ENCODE data around the gene WNT9A.
"Not testable (repeated sequence)": the region's sequence is repeated elsewhere in the genome, so short reads cannot be mapped to it uniquely, and the experiment has no call there.

Gene WNT9A, protein sequence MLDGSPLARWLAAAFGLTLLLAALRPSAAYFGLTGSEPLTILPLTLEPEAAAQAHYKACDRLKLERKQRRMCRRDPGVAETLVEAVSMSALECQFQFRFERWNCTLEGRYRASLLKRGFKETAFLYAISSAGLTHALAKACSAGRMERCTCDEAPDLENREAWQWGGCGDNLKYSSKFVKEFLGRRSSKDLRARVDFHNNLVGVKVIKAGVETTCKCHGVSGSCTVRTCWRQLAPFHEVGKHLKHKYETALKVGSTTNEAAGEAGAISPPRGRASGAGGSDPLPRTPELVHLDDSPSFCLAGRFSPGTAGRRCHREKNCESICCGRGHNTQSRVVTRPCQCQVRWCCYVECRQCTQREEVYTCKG

DNA sequence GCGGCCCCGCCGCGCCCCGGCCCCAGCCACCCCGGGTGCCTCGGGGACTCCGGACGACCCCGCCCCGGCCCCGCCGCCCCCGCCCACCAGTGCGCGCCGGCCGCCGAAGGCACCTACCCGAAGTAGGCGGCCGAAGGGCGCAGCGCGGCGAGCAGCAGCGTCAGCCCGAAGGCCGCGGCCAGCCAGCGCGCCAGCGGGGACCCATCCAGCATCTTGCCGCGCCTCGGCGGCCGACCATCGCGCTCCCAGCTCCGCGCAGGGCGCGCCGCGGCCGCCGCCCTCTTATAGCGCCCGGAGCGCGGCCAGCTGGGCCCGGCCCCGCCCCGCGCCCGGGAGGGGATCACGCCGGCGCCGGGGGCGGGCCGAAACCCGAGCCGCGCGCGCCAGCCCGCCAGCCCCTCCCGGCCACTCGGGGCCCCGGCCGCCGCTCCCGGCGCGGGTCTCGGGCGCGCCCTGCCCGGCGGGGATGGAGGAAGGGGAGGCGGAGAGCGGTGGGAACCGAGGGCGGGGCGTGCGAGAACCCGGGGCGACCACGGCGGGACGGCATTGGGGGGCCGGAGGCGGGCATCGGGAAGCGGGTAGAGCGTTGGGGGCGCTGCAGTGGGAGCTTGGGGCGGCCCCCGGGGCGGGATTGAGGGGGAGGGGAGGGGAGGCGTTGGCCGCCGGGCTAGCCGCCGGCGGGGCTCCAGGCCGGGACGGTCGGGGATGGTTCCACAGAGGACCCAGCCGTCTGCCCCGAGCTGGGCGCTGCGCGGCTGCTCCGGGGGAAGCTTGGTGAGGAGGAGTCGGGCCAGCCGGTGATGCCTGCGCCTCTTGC is at the start of gene WNT9A:
WNT9A (minus strand) TSS at position 257 of the 817 bp plus-strand sequence; CDS start at position 212, 45 bp downstream.
- no peak for DNase-seq (ENCODE audit: low read depth)

DNA sequence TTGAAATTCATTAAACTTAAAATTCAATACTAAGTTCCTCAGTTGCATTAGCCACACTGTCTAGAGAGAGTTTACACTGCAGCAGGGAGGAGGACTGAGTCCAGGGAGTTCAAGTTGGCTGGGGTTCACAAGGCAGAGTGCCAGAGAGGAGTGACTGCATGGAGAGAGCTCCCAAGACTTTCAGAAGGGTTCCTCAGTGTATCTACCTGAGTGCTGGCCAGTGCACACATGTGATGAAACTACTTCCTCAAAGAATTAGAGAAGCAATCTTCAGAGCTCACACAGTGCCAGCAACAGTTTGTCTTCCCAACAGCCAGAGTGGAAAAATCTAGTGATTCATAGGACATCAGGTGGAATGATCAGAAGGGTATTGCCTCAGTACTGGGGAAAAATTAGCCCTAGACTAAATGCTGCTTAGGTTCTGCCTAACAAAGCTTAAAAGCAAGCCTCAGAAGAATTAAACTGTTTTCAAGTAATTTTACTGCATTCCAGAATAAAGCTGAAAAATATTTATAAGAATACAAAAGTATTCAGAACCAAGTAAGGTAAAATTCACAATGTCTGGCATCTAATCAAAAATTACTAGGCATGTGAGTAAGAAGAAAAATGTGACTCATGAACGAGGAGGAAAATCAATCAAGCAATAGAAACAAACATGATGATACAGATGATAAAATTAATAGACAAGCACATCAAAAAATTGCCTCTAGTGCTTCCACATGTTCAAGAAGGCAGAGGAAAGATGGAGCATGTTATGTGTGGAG is 48.6 kb upstream of the WNT9A start:
- DNase-seq (ENCODE audit: low read depth): no peak

DNA sequence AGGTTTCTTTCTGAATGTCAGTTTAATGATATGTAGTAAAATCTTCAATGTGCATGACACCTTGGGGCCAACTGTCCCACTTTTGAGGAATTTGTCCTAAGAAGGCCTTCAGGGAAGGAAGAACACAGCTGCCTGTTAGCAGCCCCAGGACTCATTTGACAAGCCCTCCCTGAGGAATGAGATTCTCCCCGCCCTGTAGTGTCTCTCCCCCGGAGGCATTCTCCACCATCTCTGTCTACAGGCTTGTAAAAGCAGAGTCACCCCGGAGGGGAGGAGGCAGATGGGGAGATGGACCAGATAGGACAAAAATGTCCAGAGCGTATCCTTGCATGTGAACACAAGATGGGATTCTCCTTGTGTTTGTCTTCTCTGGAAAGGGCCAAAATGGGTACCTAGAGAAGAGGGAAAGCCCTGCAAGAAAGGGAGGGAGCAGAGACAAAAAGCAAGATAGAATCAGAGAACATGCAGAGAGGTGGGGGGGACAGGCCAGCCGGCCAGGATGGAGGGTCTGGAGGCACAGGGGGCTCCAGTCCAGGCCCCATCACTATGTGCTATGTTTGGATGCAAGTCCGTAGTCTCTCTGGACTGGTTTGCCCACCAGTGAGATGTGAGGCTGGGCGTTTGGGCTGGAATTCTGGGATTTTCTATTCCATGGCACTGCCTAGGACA is 47.0 kb upstream of the WNT9A start:
- DNase-seq (ENCODE audit: low read depth): no peak

DNA sequence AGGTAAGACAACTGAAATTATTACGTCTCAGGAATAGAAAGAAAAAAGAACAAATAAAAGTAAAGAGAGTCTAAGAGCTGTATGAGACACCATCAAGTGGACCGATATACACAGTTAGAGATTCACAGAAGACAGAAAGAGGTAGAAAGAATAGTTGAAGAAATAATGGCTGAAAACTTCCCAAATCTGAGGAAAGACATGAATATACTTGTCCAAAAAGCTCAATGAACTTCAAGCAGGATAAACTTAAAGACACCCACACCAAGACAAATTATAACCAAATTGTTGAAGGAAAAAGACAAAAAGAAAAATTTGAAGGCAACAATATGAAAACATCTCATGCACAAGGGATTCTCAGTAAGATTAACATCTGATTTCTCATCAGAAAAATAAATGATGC is 39.4 kb upstream of the WNT9A start:
- no peak for DNase-seq (ENCODE audit: low read depth)

DNA sequence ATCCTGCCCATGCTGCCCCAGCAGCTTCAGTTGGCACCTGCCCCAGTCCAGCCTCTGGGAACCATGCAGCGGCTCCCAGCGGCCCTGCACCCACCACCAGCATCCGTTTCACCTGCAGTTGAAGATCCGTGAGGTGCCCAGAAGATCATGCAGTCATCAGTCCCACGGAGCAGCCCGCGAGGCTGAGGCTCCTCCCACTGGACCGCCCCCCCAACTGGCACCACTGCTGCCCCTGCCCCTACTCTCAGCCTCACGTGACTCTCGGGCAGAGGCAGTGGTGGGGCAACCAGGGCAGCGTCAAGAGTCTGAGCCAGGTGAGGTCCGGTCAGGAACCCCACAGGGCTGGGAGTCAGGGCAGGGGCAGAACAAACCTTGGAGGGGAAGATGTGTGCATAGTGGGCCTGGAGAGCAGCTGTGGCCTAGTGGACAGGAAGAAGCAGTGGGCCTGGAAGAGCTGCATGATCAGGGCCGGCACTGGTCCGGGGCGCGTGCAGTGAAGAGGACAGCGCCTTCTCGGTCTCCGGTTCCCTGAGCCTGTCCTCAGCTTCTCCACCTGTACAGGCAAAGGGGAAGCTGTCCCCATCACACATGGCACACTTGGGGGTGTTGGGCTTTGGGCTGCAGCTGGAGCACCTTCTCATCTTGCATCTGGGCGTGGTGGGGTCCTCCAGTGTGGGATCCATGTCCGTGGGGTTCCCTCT is 28.0 kb upstream of the WNT9A start:
- not testable (repeated sequence) for DNase-seq (ENCODE audit: low read depth)

DNA sequence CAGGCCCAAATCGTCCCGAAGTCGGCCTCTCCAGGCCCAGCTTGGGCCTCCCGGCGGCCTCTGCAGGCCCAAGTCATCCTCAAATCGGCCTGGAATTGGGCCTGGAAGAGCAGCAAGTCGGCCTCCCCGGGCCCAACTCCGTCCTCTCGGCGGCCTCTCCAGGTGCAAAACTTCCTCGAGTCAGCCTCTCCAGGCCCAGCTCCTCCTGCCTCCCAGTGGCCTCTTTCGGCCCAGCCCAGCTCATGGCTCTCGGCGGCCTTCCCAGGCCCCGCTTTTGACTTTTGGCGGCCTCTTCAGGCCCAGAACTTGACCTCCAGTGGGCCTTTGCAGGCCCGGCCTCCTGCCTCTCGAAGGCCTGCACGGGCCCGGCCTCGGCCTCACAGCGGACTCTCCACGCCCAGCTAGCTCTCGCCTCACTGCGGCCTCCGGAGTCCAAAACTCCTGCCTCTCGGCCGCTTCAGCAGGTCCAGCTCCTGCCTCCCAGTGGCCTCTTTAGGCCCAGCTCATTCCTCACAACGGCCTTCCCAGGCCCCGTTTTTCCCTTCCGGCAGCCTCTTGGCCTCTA is 26.1 kb upstream of the WNT9A start:
- not testable (repeated sequence) for DNase-seq (ENCODE audit: low read depth)

DNA sequence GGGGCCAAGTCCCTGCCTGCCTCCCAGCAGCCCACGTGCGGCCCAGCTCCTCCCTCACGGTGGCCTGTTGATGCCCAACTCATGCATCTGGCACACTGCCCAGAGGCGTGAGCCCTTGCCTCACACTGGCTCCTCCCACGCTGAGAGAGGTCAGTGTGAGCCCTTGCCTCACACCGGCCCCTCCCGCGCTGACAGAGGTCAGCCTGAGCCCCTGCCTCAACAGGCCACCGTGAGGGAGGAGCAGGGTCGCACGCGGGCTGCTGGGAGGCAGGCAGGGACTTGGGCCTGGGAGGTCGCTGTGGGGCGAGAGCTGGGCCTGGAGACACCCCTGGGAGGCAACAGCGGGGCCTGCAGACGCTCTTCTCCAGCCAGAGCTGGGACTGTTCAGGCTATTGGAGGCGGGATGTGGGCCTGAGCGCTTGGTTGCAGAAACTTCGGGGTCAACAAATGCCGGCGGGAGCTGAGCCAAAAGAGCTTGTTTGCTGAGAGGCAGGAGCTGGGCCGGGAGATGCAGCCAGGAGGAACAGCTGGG is 25.2 kb upstream of the WNT9A start:
- DNase-seq (ENCODE audit: low read depth): not testable (repeated sequence)

DNA sequence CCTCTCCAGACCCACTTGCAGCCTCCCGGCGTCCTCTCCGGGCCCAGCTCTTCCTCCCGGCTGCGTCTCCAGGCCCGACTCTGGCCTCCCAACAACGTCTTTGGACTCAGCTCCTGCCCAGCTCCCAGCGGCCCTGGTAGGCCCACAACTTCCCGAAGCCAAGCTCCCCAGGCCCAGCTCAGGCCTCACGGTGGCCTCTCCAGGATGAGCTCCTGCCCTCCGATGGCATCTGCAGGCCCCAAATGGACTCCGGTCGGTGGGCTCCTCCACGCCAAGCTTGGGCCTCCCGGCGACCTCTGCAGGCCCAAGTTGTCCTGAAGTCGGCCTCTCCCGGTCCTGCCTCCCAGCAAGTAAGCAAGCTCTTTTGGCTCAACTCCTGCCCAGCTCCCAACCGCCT is 24.5 kb upstream of the WNT9A start:
- DNase-seq (ENCODE audit: low read depth): not testable (repeated sequence)

DNA sequence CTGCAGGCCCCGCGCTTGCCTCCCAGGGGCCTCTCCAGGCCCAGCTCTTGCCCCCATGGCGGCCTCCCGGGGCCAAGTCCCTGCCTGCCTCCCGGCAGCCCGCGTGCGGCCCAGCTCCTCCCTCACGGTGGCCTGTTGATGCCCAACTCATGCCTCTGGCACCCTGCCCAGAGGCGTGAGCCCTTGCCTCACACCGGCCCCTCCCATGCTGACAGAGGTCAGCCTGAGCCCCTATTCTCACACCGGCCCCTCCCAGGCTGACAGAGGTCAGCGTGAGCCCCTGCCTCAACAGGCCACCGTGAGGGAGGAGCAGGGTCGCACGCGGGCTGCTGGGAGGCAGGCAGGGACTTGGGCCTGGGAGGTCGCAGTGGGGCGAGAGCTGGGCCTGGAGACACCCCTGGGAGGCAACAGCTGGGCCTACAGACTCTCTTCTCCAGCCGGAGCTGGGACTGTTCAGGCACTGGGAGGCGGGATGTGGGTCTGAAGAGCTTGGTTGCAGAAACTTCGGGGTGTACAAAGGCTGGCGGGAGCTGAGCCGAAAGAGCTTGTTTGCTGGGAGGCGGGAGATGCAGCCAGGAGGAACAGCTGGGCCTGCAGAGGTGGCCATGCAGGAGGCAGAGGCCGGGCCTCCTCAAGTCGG is 24.0 kb upstream of the WNT9A start:
- not testable (repeated sequence) for DNase-seq (ENCODE audit: low read depth)

DNA sequence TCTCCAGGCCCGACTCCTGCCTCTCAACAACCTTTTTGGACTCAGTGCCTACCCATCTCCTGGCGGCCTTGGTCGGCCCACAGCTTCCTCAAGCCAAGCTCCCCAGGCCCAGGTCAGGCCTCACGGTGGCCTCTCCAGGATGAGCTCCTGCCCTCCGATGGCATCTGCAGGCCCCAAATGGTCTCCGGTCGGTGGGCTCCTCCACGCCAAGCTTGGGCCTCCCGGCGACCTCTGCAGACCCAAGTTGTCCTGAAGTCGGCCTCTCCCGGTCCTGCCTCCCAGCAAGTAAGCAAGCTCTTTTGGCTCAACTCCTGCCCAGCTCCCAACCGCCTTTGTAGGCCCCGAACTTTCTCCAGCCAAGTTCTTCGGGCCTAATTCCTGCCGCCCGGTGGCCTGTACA is 23.5 kb upstream of the WNT9A start:
- not testable (repeated sequence) for DNase-seq (ENCODE audit: low read depth)

DNA sequence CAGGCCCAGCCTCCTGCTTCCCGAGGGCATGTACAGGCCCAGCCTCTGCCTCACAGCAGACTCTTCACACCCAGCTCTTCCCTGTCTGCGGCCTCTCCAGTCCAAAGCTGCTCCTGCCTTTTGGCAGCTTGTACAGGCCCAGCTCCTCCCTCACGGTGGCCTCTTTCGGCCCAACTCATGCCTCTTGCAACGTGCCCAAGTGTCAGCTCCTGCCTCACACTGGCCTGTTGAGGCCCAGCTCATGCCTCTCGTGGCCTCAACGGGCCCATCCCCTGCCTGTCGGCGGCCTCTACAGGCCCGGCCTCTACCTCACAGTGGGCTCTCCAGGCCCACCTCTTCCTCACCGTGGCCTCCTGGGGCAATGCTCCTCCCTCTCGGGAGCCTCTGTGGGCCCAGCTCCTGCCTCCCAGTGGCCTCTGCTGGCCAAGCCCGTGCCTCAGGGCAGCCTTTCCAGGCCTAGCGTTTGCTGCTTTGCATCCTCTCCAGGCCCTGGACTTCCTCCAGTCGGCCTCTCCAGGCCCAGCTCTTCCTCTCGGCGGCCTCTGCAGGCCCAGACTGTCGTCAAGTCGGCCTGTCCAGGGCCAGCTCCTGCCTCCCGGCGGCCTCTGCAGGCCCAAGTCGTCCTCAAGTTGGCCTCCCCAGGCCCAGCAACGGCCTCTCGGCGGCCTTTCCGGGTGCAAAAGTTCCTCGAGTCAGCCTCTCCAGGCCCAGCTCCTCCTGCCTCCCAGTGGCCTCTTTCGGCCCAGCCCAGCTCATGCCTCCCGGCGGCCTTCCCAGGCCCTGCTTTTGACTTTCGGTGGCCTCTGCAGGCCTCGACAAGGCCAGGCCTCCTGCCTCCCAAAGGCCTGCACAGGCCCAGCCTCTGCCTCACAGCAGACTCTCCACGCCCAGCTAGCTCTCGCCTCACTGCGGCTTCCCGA is 22.6 kb upstream of the WNT9A start:
- not testable (repeated sequence) for DNase-seq (ENCODE audit: low read depth)

DNA sequence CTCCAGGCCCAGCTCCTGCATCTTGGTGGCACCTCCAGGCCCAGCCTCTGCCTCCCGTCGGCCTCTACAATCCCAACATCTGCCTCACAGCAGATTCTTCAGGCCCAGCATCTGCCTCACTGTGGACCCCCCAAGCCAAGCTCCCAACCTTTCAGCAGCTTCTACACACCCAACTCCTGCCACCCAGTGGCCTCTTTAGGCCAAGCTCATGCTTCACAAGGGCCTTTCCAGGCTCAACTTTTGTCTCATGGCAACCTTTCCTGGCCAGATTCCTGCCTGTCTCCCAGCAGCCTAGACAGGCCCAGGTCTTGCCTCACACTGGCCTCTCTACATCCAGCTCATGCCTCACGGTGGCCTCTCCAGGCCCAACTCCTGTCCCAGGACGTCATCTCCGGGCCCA is 20.1 kb upstream of the WNT9A start:
- DNase-seq (ENCODE audit: low read depth): not testable (repeated sequence)

DNA sequence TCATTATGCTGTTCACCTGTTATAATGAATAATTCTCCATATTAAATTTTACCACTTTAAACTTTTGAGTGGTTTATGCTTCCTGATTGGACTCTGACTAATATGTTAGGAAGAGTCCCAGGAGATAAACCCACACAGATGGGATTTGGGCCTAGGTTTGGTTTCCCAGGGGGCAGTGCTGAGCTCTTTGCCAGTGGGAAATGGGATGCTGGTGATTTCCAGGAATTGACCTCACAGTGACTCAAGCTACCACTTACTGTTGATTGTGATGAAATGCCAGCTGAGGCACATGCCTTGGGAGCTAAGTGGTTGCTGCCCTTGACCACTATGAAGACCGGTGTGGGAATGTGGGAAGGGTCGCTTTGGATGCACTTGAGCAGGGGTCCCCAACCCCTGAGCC is 19.0 kb upstream of the WNT9A start:
- DNase-seq (ENCODE audit: low read depth): not testable (repeated sequence)

DNA sequence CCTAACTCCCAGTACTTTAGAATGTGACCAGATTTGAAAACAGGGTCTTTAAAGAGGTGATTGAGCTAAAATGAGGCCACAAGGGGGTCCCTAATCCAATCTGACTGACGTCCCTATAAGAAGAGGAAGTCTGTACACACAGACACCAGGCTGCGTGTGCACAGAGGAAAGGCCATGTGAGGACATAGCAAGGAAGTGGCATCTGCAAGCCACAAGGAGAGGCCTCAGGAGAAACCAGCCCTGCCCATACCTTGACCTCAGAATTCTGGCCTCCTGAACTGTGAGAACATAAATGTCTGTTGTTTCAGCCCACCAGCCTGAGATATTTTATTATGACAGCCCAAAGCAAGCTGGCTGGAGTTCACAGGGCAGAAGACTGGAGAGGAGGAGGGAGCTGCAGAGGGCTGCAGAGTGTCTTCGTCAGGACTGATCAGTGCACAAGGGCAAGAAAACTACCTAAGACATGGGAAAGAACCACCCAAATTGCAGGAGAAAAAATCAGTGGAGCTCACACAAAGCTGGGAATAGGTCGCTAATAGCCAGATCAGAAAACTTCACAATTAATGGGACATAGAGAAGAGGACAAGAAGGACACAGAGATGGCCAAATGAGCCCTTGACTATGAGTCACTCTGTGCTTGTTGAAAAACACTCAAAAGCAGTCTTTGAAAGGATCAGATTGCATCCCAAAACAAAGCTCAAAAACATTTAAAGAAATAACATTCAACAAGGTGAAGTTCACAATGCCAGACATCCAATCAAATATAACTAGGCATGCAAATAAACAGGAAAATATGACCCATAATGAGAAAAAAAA is 14.1 kb upstream of the WNT9A start:
- DNase-seq (ENCODE audit: low read depth): no peak

DNA sequence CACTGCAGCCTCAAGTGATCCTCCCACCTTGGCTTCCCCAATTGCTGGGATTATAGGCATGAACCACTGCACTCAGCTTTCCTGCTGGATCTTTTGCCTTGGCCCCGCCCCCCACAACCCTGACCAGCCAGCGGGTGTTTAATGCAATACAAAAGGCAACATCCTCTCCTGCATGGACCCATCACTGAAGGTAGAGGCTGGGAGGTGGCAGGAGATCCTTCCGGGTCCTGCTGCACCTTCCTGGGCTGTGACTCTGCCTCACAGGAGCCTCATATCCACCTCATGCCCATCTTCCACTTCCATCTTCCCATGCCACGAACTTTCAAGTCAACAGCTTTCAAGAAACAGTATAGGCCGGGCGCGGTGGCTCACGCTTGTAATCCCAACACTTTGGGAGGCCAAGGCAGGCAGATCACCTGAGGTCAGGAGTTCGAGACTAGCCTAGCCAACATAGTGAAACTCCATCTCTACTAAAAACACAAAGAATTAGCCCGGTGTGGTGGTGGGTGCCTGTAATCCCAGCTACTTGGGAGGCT is 11.7 kb upstream of the WNT9A start:
- DNase-seq (ENCODE audit: low read depth): no peak

DNA sequence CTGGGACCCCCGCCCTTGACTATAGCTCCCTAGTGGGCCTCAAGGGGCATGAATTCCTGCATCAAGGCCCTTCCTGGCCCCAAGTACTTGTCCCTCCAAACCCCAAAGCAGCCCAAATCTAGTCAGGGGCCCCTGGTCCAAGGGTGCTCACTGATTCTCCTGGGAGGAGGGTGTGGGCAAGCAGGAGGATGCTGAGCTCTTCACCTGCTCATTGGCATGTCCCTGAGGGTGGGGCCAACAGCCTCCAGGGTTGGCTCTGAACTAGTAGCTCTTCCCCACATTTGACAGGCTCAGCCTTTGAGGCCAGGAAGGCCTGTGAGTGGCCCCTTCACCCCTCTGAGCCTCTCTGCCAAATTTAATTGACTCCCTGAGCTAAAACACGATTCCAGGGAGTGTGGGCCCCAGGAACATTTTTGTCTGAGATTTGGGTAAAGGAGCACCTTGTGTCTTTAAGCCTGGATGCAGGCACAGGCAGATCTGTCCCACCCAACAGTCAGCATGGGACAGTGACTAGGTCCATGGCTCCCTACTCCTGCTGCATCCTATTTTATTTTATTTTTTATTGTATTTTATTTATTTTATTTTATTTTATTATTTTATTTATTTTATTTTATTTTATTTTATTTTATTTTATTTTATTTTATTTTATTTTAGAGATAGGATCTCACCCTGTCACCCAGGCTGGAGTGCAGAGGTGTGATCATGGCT is 11.0 kb upstream of the WNT9A start:
- no peak for DNase-seq (ENCODE audit: low read depth)

DNA sequence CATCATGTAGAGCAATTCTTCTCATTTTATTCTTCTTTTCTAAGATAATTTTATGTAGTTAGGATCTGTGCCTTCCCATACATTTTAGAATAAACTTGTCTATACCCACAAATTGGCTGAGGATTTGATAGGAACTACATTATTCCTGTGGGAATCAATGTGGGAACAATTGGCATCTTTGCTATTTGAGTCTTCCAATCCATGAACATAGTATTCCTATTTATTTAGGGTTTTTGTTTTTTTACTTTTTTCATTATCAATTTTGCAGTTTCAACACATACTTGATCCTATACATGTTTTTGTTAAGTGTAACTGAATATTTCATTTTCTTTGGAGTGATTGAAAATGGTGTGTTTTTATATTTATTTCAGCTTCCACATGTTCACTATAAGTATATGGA is 8.1 kb upstream of the WNT9A start:
- no peak for DNase-seq (ENCODE audit: low read depth)
